Activated naive CD4-positive, alpha-beta T cell treated with anti-CD3 and anti-CD28 coated beads, Interleukin-2, amount 50 U/mL, for 72 hours (primary cell): ENCODE measurements around the gene LTO1. TPM values are rescaled to one million over a fixed set of nuclear protein-coding genes. Genes with fewer than 3 reads are reported as not detected.

Experiments
- total RNA-seq, 2 donors: library from RNA; stranded (reverse); gene quantifications; one replicate each; pipeline ENCODE4 v1.2.3, GENCODE V29; 2022

The LTO1 gene
- total RNA-seq, 2 donors from 2014 or later, result 19.1 to 21.0 TPM

Other genes starting within 250 kb of the LTO1 start
- not detected for gene LINC01488, start 193.7 kb downstream of the LTO1 start, total RNA-seq
- gene CCND1, start 34.2 kb downstream of the LTO1 start, total RNA-seq, result under 1 TPM; 0.16 to 0.39 TPM
- under 1 TPM in 1 of 2 donors, not detected in 1; 0.11 TPM for gene FGF19, start 28.7 kb upstream of the LTO1 start, total RNA-seq
- gene FGF4, start 100.0 kb upstream of the LTO1 start, total RNA-seq, result not detected
- not detected for gene FGF3, start 144.1 kb upstream of the LTO1 start, total RNA-seq